ENCODE results near the gene TACO1. TPM values are rescaled to one million over a fixed set of nuclear protein-coding genes. Genes with fewer than 3 reads are reported as not detected.

The TACO1 gene
- total and polyA plus RNA-seq, 7 donors: 11.2 to 50.9 (median 19.9) TPM

- DNase-seq: no peak
- 77 to 90% methylated on average over 3 of the region's 3 CpGs for WGBS, 2 donors
- H3K27me3 ChIP-seq: no peaks in the 10 kb centered on the region
- no peak overlapping the region for H3K4me3 ChIP-seq
- no peak overlapping the region for H3K27ac ChIP-seq
- intact Hi-C loops (cut with DNase I): no loop called here
- no peaks in the 10 kb centered on the region for H3K36me3 ChIP-seq
- H3K9me3 ChIP-seq: no peaks in the 10 kb centered on the region
- peaks cover 0 to 44% (median 25%) of the 10 kb centered on the region in 4 donors for H3K4me1 ChIP-seq
- no peak for TF ChIP-seq EP300 (IDR thresholded peaks at IDR 0.05)
- TF ChIP-seq POLR2A (IDR thresholded peaks at IDR 0.05): no peak
- TF ChIP-seq CTCF (IDR thresholded peaks at IDR 0.05): no peak
- TF ChIP-seq POLR2AphosphoS5 (IDR thresholded peaks at IDR 0.05): no peak
These were observed 42.3 kb upstream of the TACO1 start for GRCh38 chr17:63558441-63558840.

DNA sequence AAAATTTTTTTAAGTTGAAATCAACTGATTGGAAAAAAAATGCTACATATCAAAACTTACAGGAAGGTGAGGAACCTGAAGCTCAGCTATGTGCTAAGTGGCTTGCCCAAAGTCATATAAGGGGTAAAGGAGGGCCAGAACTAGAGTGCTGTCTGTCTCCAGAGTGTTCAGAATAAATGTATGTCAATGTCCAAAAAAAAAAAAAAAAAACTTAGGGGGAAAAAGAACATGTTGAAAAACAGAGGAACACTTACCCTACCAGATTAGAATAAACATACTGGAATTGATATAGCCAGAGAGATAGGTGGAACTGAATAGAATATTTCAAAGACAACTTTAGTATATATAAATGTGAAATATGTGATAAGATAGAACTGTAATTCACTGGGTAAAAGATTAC is 38.9 kb upstream of the TACO1 start:
- Histone ChIP-seq H3K27me3 (no peaks in the 10 kb centered on the region), H3K4me1 (peaks cover 0 to 15% (median 7%) of the 10 kb centered on the region in 4 donors), H3K27ac (no peak overlapping the region), H3K4me3 (no peak overlapping the region), H3K9me3 (no peaks in the 10 kb centered on the region), H3K36me3 (no peaks in the 10 kb centered on the region)
- DNase-seq: no peak
- intact Hi-C loops (cut with DNase I): no loop called here
- TF ChIP-seq POLR2A (IDR thresholded peaks at IDR 0.05) (no peak), CTCF (IDR thresholded peaks at IDR 0.05) (no peak), EP300 (IDR thresholded peaks at IDR 0.05) (no peak), POLR2AphosphoS5 (IDR thresholded peaks at IDR 0.05) (no peak)

DNA sequence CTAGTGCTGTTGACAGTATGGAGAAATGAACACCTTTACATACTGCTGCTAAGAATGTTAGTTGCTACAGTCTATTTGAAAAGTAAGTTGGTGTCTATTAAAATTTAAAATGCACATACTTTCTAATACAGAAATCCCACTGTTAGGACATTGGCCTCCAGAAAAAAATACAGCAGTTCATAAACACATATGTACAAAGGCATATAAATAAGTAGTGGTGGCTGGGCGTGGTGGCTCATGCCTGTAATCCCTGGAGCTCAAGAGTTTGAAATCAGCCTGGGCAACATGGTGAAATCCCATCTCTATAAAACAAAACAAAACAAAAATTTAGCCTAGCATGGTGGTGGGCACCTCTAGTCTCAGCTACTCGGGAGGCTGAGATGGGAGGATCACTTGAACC is 37.4 kb upstream of the TACO1 start:
- DNase-seq: no peak
- H3K27ac ChIP-seq: no peak overlapping the region
- intact Hi-C loops (cut with DNase I): no loop called here
- peaks cover 0 to 15% (median 7%) of the 10 kb centered on the region in 4 donors for H3K4me1 ChIP-seq
- no peaks in the 10 kb centered on the region for H3K36me3 ChIP-seq
- no peaks in the 10 kb centered on the region for H3K27me3 ChIP-seq
- WGBS, 2 donors: 94 to 97% methylated on average over 2 of the region's 2 CpGs
- no peaks in the 10 kb centered on the region for H3K9me3 ChIP-seq
- no peak for TF ChIP-seq POLR2A (IDR thresholded peaks at IDR 0.05)
- TF ChIP-seq POLR2AphosphoS5 (IDR thresholded peaks at IDR 0.05): no peak
- no peak for TF ChIP-seq EP300 (IDR thresholded peaks at IDR 0.05)
- TF ChIP-seq CTCF (IDR thresholded peaks at IDR 0.05): no peak
- no peak overlapping the region for H3K4me3 ChIP-seq

DNA sequence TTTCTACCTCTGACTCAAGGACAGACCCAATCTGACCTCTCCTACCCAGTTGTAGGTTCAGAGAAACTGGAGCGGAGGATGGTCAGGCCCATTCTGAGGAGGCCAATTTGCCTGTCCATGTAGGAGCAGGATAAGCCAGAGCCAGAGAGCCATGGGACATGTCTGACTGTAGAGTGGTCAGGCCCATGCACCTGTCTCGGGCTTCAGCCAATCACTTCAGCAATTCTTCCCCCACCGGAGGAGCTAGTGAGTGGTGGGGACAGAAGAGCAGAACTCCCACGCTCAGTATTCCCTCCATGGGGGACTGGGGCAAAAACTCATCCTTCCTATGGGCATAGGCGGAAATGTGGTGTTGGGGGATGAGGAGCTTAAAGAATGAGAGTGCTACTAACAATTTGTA is 36.1 kb upstream of the TACO1 start:
- 97 to 99% methylated on average over 5 of the region's 5 CpGs for WGBS, 2 donors
- no peaks in the 10 kb centered on the region for H3K36me3 ChIP-seq
- H3K27me3 ChIP-seq: no peaks in the 10 kb centered on the region
- no peak overlapping the region for H3K4me3 ChIP-seq
- intact Hi-C loops (cut with DNase I): no loop called here
- no peak for DNase-seq
- H3K27ac ChIP-seq: no peak overlapping the region
- H3K9me3 ChIP-seq: no peaks in the 10 kb centered on the region
- TF ChIP-seq CTCF (IDR thresholded peaks at IDR 0.05) (no peak), EP300 (IDR thresholded peaks at IDR 0.05) (no peak), POLR2A (IDR thresholded peaks at IDR 0.05) (no peak), POLR2AphosphoS5 (IDR thresholded peaks at IDR 0.05) (no peak)
- peaks cover 0 to 13% (median 4%) of the 10 kb centered on the region in 4 donors for H3K4me1 ChIP-seq

DNA sequence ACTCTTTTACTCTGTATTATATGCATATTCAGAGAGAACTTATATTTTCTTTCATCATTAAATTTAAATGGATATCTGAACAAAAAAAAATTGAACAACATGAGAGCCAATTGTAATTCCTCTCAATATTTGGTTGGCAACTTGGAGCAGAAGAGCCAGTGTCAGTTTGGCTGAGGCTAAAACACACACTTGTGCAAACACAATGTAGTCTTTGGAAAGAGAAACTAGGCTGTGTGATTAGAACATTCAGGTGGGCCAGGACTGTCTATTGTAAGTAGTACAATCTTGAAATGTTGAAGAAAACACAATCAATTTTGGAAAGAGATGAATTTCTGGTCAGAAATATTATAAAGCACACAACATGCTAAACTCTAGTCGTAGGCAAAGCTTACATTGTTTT is 33.5 kb upstream of the TACO1 start:
- Histone ChIP-seq H3K27ac (no peak overlapping the region), H3K4me1 (no peaks in the 10 kb centered on the region), H3K27me3 (no peaks in the 10 kb centered on the region), H3K36me3 (no peaks in the 10 kb centered on the region), H3K9me3 (no peaks in the 10 kb centered on the region), H3K4me3 (no peak overlapping the region)
- intact Hi-C loops (cut with DNase I): no loop called here
- DNase-seq: no peak
- WGBS, 2 donors: 89 to 94% methylated on average over 1 of the region's 1 CpG
- TF ChIP-seq POLR2AphosphoS5 (IDR thresholded peaks at IDR 0.05) (no peak), POLR2A (IDR thresholded peaks at IDR 0.05) (no peak), EP300 (IDR thresholded peaks at IDR 0.05) (no peak), CTCF (IDR thresholded peaks at IDR 0.05) (no peak)

Data from sigmoid colon (tissue), 7 donors.